IPS-NIHi11 (cell line): ENCODE results near the gene KCNIP4.

Experiments used
- DNase-seq: peaks from one replicate; pipeline ENCODE4 v3.0.0; 2012; ENCODE audit warnings: mixed read lengths, low spot score

KCNIP4 gene

GRCh38 chr4:21685911-21686310, 262.7 kb downstream of the KCNIP4 start:
- no peak for DNase-seq

GRCh38 chr4:21680326-21680898, 268.2 kb downstream of the KCNIP4 start:
- no peak for DNase-seq

- no peak for DNase-seq
Observed at GRCh38 chr4:21678711-21679110, 269.9 kb downstream of the KCNIP4 start.

- DNase-seq: no peak
Observed at GRCh38 chr4:21677173-21677572, 271.4 kb downstream of the KCNIP4 start.

DNA sequence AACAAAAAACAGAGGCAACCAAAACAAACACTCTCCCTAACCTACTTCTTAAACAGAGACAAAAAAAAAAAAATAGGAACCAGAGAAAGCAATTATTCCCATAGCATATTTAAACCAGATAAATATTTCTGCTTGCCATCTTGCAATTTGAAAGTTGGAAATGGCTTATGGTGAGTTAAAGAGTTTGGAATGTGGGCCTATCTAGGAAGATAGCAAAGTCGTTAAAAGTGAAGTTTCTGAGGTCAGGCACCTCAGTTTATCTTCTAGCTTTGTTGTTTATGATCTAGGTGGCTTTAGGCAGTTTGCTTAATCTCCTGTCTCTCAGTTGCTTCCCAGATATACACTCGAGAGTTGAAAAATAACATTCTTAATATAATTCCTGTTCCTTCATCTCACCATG, 284.2 kb downstream of the KCNIP4 start:
- DNase-seq: no peak

GRCh38 chr4:21656832-21657231, 291.7 kb downstream of the KCNIP4 start:
- DNase-seq: no peak

- no peak for DNase-seq
Observed at GRCh38 chr4:21655031-21655430, 293.5 kb downstream of the KCNIP4 start.

- DNase-seq: no peak
Observed at GRCh38 chr4:21652508-21653231, 295.9 kb downstream of the KCNIP4 start.

GRCh38 chr4:21649391-21650090, 299.0 kb downstream of the KCNIP4 start:
- DNase-seq: no peak

- no peak for DNase-seq
Observed at GRCh38 chr4:21645776-21646175, 302.8 kb downstream of the KCNIP4 start.

- no peak for DNase-seq
Observed at GRCh38 chr4:21641696-21642095, 306.9 kb downstream of the KCNIP4 start.

DNA sequence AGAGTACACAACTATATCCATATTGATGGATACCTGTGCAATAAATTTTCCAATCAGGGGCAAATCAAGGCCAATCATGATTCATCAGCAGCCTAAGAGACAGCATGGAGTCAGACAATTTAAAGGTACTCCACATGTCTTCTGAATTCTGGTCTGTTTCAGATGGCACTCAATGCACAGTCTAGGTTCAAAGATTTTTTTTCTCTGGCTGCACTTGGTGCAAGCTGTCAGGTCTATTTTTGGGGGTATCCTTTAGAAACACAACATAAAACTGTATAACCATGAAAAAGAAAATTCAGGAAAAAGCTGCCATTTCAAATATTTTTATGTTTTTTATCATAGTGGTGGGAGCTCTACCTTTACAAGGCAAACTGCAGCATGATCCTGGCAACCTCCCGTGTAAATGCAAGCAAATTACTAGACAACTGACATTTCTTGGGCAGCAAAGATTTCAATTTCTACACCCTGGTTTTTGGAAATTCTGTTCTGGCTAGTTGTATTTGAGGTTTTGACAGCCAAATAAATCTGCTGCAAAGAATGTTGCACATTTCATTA, 310.3 kb downstream of the KCNIP4 start:
- DNase-seq: no peak

GRCh38 chr4:21628916-21629610, 319.5 kb downstream of the KCNIP4 start:
- no peak for DNase-seq

DNA sequence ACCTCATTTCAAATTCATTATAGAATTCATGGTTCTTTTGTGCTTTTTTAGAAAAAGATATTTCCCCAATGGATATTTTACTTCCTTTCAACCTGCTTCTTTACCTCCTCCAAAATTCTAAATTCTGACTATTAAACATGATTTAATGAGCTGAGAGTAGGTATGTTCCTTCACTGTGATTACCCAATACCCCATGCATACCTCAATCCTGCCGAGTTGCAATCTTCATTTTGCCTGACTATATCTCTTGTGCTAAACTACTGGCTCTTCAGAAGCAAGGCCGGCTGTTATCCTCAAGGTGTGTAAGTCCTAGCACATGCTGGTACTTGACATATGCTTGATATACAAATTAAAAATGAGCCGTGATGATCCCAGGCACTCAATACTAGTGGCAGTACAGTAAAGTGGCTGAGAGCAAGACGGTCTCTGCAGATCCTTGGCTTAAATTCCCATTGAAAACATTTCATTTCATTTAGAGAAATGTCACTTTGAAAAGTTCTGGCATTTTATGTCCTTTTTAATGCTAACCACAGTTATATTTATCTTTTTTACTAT, 320.4 kb downstream of the KCNIP4 start:
- DNase-seq: no peak

DNA sequence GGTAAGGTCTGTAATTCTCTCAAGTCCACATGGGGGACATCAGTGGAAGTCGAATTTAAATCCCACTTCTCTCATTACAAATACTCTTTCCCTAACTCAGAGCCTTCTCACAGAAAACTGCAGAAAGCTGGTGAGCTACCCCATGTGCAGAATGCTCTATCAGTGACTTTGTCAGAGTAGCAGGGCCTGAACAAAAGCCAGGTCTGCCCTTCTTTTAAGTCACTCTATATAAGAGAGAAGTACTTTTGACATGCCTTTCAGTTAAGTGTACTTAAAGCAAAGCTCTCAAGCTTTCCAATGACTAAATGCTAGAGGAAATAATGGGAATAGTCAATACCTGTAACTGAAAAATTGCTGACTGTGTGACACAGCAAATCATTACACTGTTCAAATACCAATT, 323.1 kb downstream of the KCNIP4 start:
- DNase-seq: no peak

GRCh38 chr4:21605006-21605405, 343.6 kb downstream of the KCNIP4 start:
- DNase-seq: no peak

DNA sequence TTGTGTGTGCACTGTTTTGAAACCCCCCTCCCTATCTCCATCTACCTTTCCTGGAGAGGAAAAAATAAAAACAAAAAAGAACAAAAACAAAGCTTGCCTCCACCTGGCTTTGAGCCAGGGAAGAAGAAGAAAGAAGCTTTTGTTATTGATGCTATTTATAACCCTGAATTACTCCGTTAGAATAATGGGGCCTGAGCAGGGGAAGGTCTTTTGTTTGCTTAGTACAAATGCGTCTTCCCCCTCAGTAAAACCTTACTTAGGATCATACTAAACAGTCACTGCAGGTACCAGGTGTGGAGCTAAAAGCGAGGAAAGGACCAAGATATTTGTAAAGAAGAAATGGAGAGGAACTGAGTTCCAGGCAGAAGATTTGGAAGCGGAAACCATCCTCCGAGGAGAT, 352.1 kb downstream of the KCNIP4 start:
- no peak for DNase-seq

- DNase-seq: no peak
Observed at GRCh38 chr4:21593671-21594001, 354.9 kb downstream of the KCNIP4 start.

GRCh38 chr4:21592970-21593670, 355.5 kb downstream of the KCNIP4 start:
- no peak for DNase-seq

- no peak for DNase-seq
Observed at GRCh38 chr4:21577056-21577455, 371.5 kb downstream of the KCNIP4 start.

DNA sequence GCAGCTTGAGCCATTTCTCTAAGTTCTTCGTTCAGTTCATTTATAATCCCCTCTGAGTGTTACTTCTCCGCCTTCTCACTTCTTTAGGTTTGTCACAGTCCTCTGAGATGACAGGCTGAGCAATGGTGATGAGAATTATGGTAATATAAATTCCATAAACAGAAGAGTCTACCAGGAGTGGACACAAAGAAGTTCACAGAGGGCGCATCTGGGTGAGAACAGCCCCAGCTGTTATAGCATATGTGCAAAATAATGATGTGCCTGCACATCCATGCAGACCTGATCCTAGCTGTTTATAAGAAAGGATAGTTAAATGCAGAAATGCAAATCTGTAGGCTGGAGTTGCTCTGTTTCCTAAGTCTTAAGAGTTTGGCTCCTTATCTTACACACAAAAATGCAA, 377.5 kb downstream of the KCNIP4 start:
- no peak for DNase-seq

DNA sequence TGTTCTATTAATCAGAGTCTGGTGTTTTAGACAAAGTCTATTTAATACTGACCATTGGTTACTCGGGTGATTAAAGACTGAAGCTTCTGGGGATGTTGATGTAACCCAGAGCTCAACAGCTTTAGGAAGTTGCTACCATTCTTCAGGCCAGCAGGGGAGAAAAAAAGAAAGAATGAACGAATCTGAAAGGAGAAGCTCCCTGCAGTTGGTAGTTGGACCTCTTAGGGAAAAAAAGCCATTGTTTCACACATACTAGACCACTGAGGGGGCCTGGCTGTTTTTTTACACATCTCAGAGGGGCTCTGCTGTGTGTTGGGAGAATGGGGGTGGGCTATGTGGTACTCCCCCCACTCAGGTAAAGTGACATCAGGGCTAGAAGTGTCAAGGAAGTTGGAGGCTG, 378.9 kb downstream of the KCNIP4 start:
- DNase-seq: no peak
